Ishikawa (cell line): ENCODE measurements around the gene DPYSL4.

ENCODE experiments used
- CEBPB ChIP-seq: IDR thresholded peaks from 2 replicates; pipeline ENCODE4 v1.6.1; 2012
- CREB1 ChIP-seq: IDR thresholded peaks from 2 replicates; pipeline ENCODE4 v1.6.1; 2012; ENCODE audit warnings: low read depth
- EGR1 ChIP-seq: IDR thresholded peaks from 2 replicates; pipeline ENCODE4 v1.6.1; 2012
- EP300 ChIP-seq: IDR thresholded peaks from 2 replicates; pipeline ENCODE4 v1.6.1; 2012; ENCODE audit warnings: borderline replicate concordance
- FOXM1 ChIP-seq: IDR thresholded peaks from 2 replicates; pipeline ENCODE4 v1.6.1; 2012; ENCODE audit warnings: low read depth, borderline replicate concordance
- NFIC ChIP-seq: IDR thresholded peaks from 2 replicates; pipeline ENCODE4 v1.6.1; 2012
- RAD21 ChIP-seq: IDR thresholded peaks from 2 replicates; pipeline ENCODE4 v1.6.1; 2012; ENCODE audit warnings: low read depth
- TAF1 ChIP-seq: IDR thresholded peaks from 2 replicates; pipeline ENCODE4 v1.6.1; 2012; ENCODE audit warnings: low read depth, mild to moderate bottlenecking
- TCF12 ChIP-seq: IDR thresholded peaks from 2 replicates; pipeline ENCODE4 v1.6.1; 2012; ENCODE audit warnings: low read depth
- TEAD4 ChIP-seq: IDR thresholded peaks from 2 replicates; pipeline ENCODE4 v1.6.1; 2012
- YY1 ChIP-seq: IDR thresholded peaks from 2 replicates; pipeline ENCODE4 v1.6.1; 2012; ENCODE audit warnings: low read depth
- ZBTB7A ChIP-seq: IDR thresholded peaks from 2 replicates; pipeline ENCODE4 v1.6.1; 2012; ENCODE audit warnings: low read depth
- TF ChIP-seq, protein P1 (sequence below): IDR thresholded peaks from 2 replicates; pipeline ENCODE4 v1.6.1; 2012; ENCODE audit warnings: low read depth, mild to moderate bottlenecking
- TF ChIP-seq, protein P2 (sequence below): IDR thresholded peaks from 2 replicates; pipeline ENCODE4 v1.6.1; 2012
- TF ChIP-seq, protein P3 (sequence below): IDR thresholded peaks from 2 replicates; pipeline ENCODE4 v1.6.1; 2012

DPYSL4 gene

DNA sequence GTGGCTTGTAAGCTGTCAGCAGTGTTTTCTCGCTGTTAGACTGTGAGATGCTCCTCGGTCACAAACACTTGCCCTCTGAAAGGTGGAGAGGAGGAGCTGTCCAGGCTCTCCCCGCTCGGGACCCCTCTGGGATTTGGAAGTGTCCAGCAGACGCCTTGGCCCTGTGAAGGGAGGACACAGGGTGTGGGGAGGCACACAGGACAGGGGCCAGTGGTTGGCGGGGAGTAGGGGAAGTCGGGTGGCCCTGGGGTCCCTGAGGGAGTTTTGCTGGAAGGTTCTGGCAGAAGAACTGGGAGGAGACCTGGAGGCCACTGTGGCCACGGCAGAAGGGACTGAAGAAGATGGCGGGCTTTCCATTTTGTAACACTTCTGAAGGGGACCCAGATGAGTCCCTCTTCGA lies 47.2 kb upstream of the DPYSL4 start:
- TF ChIP-seq TCF12 (no peak), EP300 (no peak), EGR1 (no peak), CEBPB (no peak)
- TF ChIP-seq, protein P1, sequence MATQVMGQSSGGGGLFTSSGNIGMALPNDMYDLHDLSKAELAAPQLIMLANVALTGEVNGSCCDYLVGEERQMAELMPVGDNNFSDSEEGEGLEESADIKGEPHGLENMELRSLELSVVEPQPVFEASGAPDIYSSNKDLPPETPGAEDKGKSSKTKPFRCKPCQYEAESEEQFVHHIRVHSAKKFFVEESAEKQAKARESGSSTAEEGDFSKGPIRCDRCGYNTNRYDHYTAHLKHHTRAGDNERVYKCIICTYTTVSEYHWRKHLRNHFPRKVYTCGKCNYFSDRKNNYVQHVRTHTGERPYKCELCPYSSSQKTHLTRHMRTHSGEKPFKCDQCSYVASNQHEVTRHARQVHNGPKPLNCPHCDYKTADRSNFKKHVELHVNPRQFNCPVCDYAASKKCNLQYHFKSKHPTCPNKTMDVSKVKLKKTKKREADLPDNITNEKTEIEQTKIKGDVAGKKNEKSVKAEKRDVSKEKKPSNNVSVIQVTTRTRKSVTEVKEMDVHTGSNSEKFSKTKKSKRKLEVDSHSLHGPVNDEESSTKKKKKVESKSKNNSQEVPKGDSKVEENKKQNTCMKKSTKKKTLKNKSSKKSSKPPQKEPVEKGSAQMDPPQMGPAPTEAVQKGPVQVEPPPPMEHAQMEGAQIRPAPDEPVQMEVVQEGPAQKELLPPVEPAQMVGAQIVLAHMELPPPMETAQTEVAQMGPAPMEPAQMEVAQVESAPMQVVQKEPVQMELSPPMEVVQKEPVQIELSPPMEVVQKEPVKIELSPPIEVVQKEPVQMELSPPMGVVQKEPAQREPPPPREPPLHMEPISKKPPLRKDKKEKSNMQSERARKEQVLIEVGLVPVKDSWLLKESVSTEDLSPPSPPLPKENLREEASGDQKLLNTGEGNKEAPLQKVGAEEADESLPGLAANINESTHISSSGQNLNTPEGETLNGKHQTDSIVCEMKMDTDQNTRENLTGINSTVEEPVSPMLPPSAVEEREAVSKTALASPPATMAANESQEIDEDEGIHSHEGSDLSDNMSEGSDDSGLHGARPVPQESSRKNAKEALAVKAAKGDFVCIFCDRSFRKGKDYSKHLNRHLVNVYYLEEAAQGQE = 0 out of 2 replicates have a peak, but pooled peaks have one; percentile 24

DNA sequence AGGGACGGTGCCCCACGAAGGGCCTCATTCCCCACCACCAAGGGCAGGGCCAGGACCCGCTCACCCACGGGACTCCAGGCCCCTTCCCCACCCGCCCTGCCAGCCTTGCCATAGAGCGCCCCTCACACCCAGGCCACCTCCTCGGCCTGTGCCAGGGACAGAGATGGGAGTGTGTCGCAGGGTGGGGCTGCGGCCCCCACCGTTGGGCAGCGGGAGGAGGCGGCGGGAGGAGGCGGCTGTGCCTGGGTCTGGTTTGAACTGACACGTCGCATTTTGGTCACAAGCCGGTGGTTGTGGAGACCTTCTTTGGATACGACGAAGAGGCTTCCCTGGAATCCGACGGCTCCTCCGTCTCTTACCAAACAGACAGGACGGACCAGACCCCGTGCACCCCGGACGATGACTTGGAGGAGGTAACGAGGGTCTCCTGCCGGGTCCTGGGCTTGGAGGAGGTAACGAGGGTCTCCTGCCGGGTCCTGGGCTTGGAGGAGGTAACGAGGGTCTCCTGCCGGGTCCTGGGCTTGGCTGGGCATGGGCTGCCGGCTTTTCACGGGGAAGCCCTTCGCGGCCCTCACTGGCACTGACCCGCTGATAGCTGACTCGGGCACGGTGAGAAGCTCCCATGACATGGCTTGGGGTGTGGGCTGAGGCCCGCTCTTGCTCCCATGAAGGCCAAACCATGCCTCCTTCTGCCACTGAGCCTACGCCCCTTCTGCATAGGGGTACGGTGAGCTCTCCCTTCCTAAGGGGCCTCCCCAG lies 46.4 kb upstream of the DPYSL4 start:
- no peak for TF ChIP-seq TAF1
- TF ChIP-seq TCF12 = no peak
- TF ChIP-seq, protein P2, sequence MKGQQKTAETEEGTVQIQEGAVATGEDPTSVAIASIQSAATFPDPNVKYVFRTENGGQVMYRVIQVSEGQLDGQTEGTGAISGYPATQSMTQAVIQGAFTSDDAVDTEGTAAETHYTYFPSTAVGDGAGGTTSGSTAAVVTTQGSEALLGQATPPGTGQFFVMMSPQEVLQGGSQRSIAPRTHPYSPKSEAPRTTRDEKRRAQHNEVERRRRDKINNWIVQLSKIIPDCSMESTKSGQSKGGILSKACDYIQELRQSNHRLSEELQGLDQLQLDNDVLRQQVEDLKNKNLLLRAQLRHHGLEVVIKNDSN = no peak
- TF ChIP-seq CREB1 = no peak
- TF ChIP-seq RAD21 = no peak
- TF ChIP-seq YY1 = no peak
- no peak for TF ChIP-seq NFIC
- no peak for TF ChIP-seq TEAD4
- no peak for TF ChIP-seq ZBTB7A
- TF ChIP-seq FOXM1 = no peak

DNA sequence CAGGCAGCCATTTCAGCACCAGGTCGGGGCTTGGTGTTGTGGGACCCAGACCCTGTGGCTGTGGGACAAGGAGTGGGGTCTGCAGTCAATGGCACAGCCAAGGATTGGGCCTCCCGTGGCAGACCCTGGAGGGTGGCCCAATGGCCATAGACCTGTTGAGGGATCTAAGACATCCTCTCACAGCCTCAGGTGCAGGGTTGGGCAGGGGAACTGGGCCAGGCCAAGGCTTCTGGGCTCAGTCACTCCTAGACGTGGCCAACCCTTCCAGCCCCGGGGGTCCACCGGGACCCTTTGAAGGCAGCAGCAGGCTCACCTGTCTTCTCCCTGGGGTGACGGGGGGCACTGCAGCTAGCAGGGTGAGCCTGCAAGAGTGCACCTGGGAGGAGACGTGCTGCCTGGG lies 45.7 kb upstream of the DPYSL4 start:
- TF ChIP-seq EGR1 = no peak

DNA sequence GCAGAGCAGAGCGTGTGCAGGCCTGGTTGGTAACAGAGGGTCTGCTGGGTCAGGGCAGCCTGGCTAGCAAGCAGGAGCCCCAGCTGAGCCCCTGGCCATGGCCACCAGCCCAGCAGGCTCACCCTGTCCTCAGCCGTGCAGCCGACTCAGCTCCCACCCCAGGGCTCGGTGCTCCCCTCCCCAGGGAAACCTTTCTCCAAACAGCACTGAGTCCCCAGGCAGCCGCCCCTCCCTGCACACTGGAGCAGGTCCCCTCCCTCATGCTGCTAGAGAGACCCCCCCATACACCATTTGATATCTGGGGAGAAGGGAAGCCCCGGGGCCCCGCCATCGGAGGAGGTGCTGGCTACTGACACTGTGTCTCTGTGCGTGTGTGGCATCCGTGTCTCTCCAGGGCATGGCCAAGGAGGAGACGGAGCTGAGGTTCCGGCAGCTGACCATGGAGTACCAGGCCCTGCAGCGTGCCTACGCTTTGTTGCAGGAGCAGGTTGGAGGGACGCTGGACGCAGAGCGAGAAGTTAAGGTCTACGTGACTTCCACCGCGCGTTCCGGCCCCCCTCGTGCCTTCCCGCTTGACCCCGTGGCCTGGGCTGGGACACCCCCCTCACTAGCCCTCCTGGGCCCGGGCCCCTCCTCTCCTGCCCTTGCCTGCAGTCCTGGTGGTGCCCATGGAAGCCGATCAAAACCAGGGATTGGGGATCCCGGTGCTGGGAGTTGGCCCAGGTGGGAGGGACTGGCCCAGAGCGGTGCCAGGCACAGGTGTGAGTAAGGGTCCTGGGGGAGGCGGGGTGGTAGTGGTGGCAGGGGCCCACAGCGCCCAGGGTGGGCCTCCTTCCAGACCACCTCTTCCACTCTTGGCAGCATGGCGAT lies 45.0 kb upstream of the DPYSL4 start:
- TF ChIP-seq YY1 (no peak), TCF12 (no peak), ZBTB7A (no peak), EGR1 (no peak), TEAD4 (no peak), NFIC (no peak), EP300 (no peak), FOXM1 (no peak), CREB1 (no peak), RAD21 (no peak), TAF1 (no peak), CEBPB (no peak)
- TF ChIP-seq, protein P1 = no peak
- TF ChIP-seq, protein P3, sequence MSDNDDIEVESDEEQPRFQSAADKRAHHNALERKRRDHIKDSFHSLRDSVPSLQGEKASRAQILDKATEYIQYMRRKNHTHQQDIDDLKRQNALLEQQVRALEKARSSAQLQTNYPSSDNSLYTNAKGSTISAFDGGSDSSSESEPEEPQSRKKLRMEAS = no peak
- TF ChIP-seq, protein P2 = no peak

DNA sequence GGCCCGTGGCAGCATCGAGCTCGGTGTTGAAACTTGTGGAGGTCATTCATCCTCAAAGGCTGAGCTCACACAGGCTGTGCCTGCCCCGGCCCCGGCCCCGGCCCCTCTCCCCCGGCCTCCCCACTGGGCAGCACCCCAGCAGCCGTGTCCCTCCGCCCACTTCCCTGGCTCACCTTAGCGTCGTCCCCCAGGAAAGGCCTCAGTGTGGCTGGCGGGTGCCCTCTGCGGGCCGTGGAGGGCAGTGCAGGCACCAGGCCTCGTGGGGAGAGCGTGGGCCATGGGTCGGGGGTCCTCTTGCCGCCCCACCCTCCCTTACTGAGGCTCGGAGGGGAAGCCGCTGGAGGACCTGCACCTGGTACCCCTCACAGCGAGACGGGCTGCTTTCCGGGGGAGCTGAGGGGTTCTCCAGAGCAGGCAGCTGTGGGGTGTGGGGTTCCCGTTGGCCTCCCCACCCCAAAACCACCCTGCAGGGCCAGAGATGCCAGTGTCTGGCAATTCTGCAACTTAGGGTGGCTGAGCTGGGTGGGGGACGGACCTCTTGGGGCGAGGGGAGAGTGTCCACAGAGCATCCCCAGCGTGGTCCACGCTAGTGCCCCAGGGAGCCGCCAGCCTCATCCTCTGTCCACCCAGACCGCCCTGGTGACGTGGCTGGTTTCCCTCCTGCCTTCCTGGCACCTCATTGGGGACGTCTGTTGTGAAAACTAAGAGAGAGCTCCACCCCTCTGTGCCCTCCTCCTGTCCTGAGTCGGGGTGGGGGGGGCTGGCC lies 44.2 kb upstream of the DPYSL4 start:
- TF ChIP-seq RAD21 (peak; percentile 77), EP300 (no peak), ZBTB7A (peak; percentile 87)

DNA sequence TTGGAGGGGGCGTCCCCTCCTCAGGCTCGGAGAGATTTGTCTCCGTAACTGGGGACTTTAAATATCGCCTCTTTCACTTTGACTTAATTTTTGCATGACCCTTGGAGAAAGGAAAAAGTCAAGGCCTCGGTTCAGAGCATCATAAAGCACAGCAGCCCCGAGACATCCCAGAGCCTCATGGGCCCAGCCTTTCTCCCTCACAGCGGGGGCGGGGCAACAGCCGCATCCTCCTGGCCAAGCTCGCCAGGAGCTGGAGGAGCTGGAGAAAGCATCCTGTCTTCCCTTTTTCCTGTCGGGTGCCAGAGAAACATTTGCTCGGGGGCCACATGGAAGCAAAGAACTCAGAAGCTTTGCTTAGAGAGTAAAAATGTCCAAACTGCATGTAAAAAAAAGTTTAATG lies 43.6 kb upstream of the DPYSL4 start:
- TF ChIP-seq EGR1 (no peak), RAD21 (no peak), EP300 (no peak), ZBTB7A (no peak), YY1 (no peak), NFIC (no peak), TEAD4 (no peak), TAF1 (no peak)
- TF ChIP-seq, protein P2 = no peak
